ENCODE results near the gene MTHFD1.

- TF ChIP-seq POLR2AphosphoS5 (IDR thresholded peaks at IDR 0.05; ENCODE audit: low read depth, low read length) (no peak), REST (IDR thresholded peaks at IDR 0.05; ENCODE audit: insufficient read depth in 1 of 2, low read depth in 2 of 2, low read length in 2 of 2) (no peak), FOXP2 (optimal IDR thresholded peaks at IDR 0.05; ENCODE audit: borderline replicate concordance, extremely low read depth, extremely low read length, insufficient read depth) (no peak), SIN3A (IDR thresholded peaks at IDR 0.05; ENCODE audit: borderline replicate concordance, insufficient read depth, low read length) (no peak), TAF1 (IDR thresholded peaks at IDR 0.05; ENCODE audit: borderline replicate concordance, insufficient read depth, low read length) (no peak)
Observed at GRCh38 chr14:64417771-64418125, 29.6 kb downstream of the MTHFD1 start.
